ENCODE measurements around the gene MTUS2.

MTUS2 gene

DNA sequence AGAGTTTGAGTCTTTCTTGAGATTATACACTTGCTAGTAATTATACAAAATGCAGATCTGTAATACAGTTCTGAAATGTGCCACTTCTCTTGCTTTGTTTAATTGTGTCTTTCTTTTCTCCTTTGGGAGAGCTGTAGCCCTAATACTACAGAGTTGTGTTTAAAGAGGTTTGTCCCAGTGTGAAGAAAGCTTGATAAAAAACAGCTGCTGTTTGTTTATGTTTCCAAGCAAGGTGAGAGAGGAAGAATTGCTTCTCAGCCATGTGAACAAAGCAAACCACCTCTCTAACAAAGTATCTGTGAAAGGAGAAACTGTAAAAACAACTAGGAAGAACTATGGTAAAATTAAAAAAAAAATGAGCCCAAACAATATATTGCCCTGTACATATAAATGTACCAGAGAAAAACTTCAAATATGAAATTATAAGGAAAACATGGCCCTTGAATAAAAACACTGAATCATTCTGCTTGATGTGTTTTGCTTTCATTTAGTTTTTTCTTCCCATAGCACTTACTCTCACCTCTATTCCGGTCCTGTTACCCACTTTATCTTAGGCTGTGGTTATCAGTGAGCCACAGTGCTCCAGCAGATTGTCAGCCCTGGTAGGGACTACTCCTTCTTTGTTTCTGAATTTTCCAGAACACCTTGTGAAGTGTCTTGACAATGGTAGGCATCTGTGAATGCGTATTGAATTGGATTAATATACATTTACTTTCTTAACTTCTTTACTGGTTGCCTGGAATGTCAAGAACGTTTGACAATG, 257.1 kb downstream of the MTUS2 start:
- TF ChIP-seq EZH2 (optimal IDR thresholded peaks at IDR 0.05; ENCODE audit: low read depth, low read length) (no peak), EZH2phosphoT487 (IDR thresholded peaks at IDR 0.05; ENCODE audit: low read length) (no peak)
- TF ChIP-seq, protein P1, sequence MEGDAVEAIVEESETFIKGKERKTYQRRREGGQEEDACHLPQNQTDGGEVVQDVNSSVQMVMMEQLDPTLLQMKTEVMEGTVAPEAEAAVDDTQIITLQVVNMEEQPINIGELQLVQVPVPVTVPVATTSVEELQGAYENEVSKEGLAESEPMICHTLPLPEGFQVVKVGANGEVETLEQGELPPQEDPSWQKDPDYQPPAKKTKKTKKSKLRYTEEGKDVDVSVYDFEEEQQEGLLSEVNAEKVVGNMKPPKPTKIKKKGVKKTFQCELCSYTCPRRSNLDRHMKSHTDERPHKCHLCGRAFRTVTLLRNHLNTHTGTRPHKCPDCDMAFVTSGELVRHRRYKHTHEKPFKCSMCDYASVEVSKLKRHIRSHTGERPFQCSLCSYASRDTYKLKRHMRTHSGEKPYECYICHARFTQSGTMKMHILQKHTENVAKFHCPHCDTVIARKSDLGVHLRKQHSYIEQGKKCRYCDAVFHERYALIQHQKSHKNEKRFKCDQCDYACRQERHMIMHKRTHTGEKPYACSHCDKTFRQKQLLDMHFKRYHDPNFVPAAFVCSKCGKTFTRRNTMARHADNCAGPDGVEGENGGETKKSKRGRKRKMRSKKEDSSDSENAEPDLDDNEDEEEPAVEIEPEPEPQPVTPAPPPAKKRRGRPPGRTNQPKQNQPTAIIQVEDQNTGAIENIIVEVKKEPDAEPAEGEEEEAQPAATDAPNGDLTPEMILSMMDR (IDR thresholded peaks at IDR 0.05; ENCODE audit: low read length) = no peak
- H3F3A ChIP-seq (ENCODE audit: insufficient read depth, low read length) = no peaks in the 10 kb centered on the region
- H3K9ac ChIP-seq (ENCODE audit: low read length) = no peak overlapping the region
- no peak overlapping the region for H3K4me2 ChIP-seq (ENCODE audit: low read depth, low read length)
- H3K9me3 ChIP-seq (replicated peaks; ENCODE audit: insufficient read depth, low read length) = no peaks in the 10 kb centered on the region
- no peak overlapping the region for H3K4me3 ChIP-seq (ENCODE audit: low read length)
- H4K20me1 ChIP-seq (ENCODE audit: insufficient read depth, low read length) = no peaks in the 10 kb centered on the region
- H3K27me3 ChIP-seq (replicated peaks; ENCODE audit: insufficient read depth, low read length) = no peaks in the 10 kb centered on the region
- no peaks in the 10 kb centered on the region for H3K9me2 ChIP-seq (replicated peaks; ENCODE audit: insufficient read depth, low read length)
- no peaks in the 10 kb centered on the region for H3K36me3 ChIP-seq (replicated peaks; ENCODE audit: insufficient read depth, low read length)
- no peak overlapping the region for H3K27ac ChIP-seq (ENCODE audit: low read length)
- no peak for DNase-seq
- no peaks in the 10 kb centered on the region for H3K4me1 ChIP-seq (ENCODE audit: low read length)
- no peak overlapping the region for H2AFZ ChIP-seq (ENCODE audit: low read length)
- H3K79me2 ChIP-seq (ENCODE audit: low read length) = no peaks in the 10 kb centered on the region

DNA sequence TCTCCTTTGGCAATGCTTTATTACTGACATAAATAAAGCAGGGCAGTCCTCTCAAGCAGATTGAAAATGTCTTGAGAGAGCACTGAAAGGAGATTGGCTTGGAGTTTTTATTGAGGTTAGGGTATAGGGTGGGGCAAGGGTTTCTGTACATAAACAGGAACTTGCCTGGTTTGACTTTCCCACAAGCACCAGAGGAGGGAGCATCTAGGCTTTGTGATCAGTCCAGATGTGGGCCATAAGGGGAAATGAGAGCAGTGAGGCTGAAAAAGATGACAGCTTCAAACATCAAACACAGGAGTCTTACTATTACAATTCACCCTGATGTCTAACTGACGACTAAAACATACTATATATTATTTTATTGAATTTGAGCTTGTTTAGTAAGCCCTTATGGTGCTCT, 260.9 kb downstream of the MTUS2 start:
- TF ChIP-seq EZH2phosphoT487 (IDR thresholded peaks at IDR 0.05; ENCODE audit: low read length) = no peak
- TF ChIP-seq EZH2 (optimal IDR thresholded peaks at IDR 0.05; ENCODE audit: low read depth, low read length) = no peak
- TF ChIP-seq, protein P1 (IDR thresholded peaks at IDR 0.05; ENCODE audit: low read length) = peak; percentile 30; the same call in 1 of the 2 replicates
- Histone ChIP-seq H3K9me3 (replicated peaks; ENCODE audit: insufficient read depth, low read length) (no peaks in the 10 kb centered on the region), H3K4me3 (ENCODE audit: low read length) (no peak overlapping the region), H4K20me1 (ENCODE audit: insufficient read depth, low read length) (no peaks in the 10 kb centered on the region), H3K4me2 (ENCODE audit: low read depth, low read length) (no peak overlapping the region), H3F3A (ENCODE audit: insufficient read depth, low read length) (no peaks in the 10 kb centered on the region), H3K9ac (ENCODE audit: low read length) (no peak overlapping the region), H3K36me3 (replicated peaks; ENCODE audit: insufficient read depth, low read length) (no peaks in the 10 kb centered on the region), H3K27me3 (replicated peaks; ENCODE audit: insufficient read depth, low read length) (no peaks in the 10 kb centered on the region), H3K4me1 (ENCODE audit: low read length) (no peaks in the 10 kb centered on the region), H3K79me2 (ENCODE audit: low read length) (no peaks in the 10 kb centered on the region), H3K27ac (ENCODE audit: low read length) (no peak overlapping the region), H3K9me2 (replicated peaks; ENCODE audit: insufficient read depth, low read length) (no peaks in the 10 kb centered on the region), H2AFZ (ENCODE audit: low read length) (no peak overlapping the region)
- DNase-seq = peak; percentile 30

- Histone ChIP-seq H4K20me1 (ENCODE audit: insufficient read depth, low read length) (no peaks in the 10 kb centered on the region), H3K4me3 (ENCODE audit: low read length) (no peak overlapping the region), H3K9ac (ENCODE audit: low read length) (no peak overlapping the region), H3K4me2 (ENCODE audit: low read depth, low read length) (no peak overlapping the region), H2AFZ (ENCODE audit: low read length) (no peak overlapping the region), H3K4me1 (ENCODE audit: low read length) (no peaks in the 10 kb centered on the region), H3K36me3 (replicated peaks; ENCODE audit: insufficient read depth, low read length) (no peaks in the 10 kb centered on the region), H3K9me2 (replicated peaks; ENCODE audit: insufficient read depth, low read length) (no peaks in the 10 kb centered on the region), H3K9me3 (replicated peaks; ENCODE audit: insufficient read depth, low read length) (no peaks in the 10 kb centered on the region), H3F3A (ENCODE audit: insufficient read depth, low read length) (no peaks in the 10 kb centered on the region), H3K79me2 (ENCODE audit: low read length) (no peaks in the 10 kb centered on the region), H3K27ac (ENCODE audit: low read length) (no peak overlapping the region), H3K27me3 (replicated peaks; ENCODE audit: insufficient read depth, low read length) (no peaks in the 10 kb centered on the region)
- TF ChIP-seq, protein P1 (IDR thresholded peaks at IDR 0.05; ENCODE audit: low read length) = no peak
- TF ChIP-seq EZH2phosphoT487 (IDR thresholded peaks at IDR 0.05; ENCODE audit: low read length) (no peak), EZH2 (optimal IDR thresholded peaks at IDR 0.05; ENCODE audit: low read depth, low read length) (no peak)
- DNase-seq = no peak
These were observed 261.7 kb downstream of the MTUS2 start for GRCh38 chr13:29081697-29082440.

Measured in MM.1S (cell line).